HG03442 (cell line): ENCODE data around the gene DCLK1.
"Not testable (repeated sequence)": the region's sequence is repeated elsewhere in the genome, so short reads cannot be mapped to it uniquely, and the experiment has no call there.

Experiments
- ATAC-seq: cut with Tn5 transposase; IDR thresholded peaks from one replicate; pipeline ENCODE4 v1.9.1; 2021; ENCODE audit warnings: mild to moderate bottlenecking, moderate library complexity; ENCODE audit not compliant: unreplicated experiment

The DCLK1 gene

DNA sequence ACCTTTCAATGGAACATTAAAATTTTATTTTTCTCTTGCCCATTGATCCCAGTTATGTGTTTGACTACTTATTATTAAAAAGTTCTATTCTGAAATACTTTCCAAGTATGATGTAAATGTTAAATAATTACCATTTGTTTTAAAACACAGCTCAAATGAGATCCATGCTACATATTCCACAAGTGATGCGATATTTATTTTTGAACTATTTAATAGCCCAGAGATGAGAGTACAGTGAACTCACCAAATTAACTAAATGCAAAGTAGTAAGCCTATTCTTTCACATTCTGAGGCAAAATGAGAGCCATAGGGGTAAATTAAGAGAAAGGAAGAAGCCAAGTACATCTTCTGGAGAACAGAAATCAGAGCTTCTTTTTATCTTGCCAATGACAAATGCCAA is 1.2 kb upstream of the DCLK1 start:
- no peak for ATAC-seq

GRCh38 chr13:36131931-36132297 is 732 bp upstream of the DCLK1 start:
- ATAC-seq, result no peak

DNA sequence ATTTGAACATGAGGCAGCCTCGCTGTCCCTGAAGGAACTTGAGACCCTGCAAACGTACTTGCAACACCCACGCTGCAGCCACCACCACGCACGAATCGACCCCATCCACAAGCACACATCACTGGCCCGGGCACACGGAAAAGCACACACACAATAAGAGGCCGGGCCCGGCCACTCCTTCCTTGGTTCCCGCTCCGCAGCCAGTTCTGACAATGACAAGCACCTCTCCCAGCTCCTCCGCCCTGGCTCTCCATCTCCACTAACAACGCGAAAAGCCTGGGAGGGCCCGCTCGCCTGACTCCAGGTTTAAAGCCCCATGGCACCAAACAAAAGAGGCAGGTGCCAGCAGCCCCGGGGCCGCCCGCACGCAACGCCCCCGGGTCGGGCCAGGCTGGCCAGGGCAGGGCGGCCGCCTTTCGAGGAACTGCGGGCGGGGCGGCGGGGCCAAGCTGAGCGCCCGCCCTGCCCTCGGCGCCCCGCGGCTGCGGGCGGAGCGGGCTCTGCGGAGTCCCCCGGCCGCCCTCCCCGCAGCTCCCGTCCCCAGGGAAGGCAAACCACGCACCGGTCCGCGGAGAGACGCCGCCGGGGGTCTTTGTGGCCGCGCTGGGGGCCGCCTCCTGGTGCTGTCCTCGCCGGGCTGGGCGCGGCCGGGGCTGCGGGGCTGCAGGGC is 495 bp downstream of the DCLK1 start:
- ATAC-seq, result no peak

DNA sequence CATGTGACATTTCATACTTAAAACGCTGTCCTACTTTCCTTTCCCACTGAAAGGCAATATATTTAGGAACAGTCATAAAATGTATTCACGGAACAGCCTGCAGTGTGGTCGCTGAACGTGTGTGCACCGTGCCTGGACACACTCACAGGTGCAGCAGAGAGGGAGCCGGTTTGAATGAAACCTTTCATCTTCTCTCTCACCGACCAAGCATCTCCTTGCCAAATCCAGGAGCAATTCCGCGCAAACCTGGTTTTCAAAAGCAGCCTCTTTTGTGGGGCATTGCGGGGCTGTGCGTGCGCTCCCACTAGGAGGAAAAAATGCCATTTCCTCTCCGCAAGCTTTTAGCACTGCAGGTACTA is 1.0 kb downstream of the DCLK1 start:
- ATAC-seq, result no peak

GRCh38 chr13:36129539-36129938 is 1.6 kb downstream of the DCLK1 start:
- ATAC-seq, result no peak

- ATAC-seq, result no peak
These were observed 4.7 kb downstream of the DCLK1 start for GRCh38 chr13:36126491-36126890.

- ATAC-seq, result no peak
These were observed 5.3 kb downstream of the DCLK1 start for GRCh38 chr13:36125841-36126240.

DNA sequence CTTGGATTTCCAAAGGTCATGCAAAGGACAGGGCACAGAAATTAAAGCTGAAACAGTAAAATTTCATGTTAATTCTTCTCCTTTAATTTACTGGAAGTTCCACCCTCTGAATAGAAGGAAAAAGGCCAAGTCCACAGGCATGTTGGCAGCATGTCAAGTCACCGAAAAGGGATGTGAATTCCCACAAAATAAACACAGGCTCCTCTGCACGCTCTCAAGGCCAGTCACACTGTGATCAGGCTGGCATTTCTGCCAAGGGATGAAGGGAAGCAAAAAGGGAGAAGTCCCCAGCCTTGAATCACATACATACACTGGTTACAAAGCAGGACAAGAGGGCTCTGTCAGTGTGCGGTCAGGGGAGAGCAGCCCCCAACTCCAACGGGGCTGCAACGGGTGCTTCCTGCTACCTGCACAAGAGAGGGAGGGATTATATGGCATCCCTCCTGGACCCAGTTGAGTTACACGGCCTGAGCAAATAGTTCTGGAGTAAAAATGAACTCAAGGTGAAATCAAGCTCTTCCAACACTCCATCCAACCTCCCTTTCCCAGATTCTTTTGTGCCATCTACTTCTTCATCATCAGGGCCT is 6.9 kb downstream of the DCLK1 start:
- ATAC-seq, result no peak

DNA sequence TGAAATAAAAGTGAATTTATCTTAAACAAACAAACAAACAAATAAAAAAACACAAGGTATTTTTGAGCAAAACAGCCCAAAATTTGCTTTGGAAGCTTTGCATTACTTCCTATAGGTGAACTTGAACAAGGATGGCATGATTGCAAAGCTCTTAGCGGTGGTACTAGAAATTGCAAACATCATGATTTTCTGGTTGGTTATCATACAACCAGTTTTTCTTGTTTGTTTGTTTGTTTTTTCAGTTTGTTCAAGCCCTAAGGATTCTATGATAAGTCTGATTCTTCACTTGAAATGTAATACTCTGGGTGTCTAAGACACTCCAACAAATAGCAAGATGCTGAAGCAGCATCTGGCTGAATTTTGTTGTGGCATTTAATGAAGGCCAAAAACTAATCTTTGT is 15.9 kb downstream of the DCLK1 start:
- no peak for ATAC-seq

- no peak for ATAC-seq
These were observed 16.9 kb downstream of the DCLK1 start for GRCh38 chr13:36114233-36114632.

- ATAC-seq, result no peak
These were observed 22.2 kb downstream of the DCLK1 start for GRCh38 chr13:36108954-36109353.

DNA sequence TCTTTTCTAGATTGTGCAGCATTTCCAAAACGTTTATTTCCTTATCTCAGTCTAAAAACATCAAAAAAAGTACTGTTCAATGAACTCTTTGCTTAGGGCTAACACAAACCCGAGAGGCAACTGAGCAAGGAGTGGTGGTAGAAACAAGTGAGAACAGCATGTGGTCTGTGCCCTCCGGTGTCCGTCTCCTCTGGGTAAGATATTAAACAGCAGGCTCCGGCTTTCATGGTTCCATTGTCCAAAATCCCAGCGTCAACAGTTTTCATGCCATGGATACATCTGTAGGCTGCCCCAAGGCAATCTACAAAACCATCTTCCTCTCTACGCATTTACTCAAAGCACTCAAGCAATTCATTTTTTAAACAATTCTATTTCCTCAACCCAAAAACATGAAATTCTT is 22.8 kb downstream of the DCLK1 start:
- no peak for ATAC-seq

GRCh38 chr13:36107521-36107920 is 23.7 kb downstream of the DCLK1 start:
- no peak for ATAC-seq

GRCh38 chr13:36105726-36106125 is 25.5 kb downstream of the DCLK1 start:
- no peak for ATAC-seq

DNA sequence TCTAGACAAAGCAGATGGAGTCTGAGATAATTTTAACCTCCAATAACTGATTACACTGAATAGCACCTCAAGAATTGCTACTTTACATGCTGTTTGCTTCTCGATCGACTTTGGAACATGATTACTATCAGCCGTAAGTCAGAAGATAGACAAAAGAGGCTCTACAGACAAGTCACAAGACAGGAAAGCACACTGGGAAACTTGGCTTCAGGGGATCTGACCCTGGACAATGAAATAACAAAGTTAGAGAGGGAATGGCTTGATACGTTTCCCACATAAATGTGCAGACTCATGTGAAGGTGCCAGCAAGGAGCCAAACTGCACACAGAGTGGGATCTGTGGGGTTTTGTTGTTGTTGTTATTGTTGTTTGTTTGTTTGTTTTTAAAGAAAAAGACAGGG is 28.5 kb downstream of the DCLK1 start:
- ATAC-seq, result no peak

DNA sequence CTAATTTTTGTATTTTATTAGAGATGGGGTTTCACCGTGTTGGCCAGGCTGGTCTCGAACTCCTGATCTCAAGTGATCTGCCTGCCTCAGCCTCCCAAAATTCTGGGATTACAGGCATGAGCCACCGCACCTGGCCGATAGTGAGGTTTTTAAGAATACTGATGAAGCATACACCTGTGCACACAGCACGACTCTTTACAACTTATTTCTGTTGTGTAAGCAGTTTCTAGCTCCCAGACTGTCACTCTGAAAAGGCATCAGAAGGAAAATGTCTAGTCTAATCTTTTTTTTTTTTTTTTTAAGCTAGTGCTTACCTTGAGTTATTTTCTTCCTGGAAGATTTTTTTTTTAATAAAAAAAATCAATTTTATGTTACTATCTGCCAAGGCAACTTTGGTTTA is 29.3 kb downstream of the DCLK1 start:
- not testable (repeated sequence) for ATAC-seq

GRCh38 chr13:36101157-36101556 is 30.0 kb downstream of the DCLK1 start:
- ATAC-seq, result no peak

- ATAC-seq, result no peak
These were observed 33.1 kb downstream of the DCLK1 start for GRCh38 chr13:36098080-36098479.

DNA sequence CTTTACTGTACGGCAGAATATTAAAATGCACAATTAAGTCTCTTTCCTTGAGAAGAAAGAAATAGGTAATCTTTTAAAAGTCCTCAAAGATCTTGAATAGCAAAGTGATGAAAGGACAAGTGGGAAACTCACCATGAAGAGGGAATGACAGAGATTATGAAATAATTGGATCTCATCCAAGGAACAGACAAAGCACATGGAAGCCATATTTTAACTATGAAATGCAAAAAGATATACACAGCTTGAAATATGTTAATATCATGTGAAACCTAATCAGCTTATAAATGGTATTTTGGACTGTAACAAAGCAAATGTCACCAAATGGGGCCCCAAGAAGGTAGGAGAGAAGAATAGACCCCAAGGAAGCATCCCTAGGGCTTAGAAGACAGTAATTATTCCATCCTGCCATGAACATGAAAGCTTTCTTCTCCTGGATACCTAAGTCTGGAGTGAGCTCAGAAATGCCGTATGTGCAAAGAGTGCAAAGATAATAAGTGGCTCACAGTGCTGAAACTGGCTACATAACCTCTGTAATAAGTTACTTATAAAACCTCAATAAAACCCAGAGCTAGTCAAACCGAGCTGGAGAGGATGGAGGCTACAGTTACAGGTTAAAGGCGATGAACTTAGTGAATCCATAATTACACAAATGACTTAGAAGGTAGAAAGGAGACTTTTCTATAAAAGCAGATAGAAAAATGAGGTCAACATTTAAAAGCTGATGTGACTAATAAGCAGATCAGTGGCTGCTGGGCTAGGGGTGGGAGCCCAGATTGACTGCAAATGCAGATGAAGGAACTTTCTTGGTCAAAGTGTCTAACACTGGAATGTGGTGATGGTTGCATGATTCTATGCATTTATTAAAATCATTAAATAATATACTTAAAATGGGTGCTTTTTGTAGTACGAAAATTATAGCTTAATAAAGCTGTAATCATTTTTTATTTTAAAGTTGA is 34.4 kb downstream of the DCLK1 start:
- ATAC-seq, result no peak

- ATAC-seq, result no peak
These were observed 36.7 kb downstream of the DCLK1 start for GRCh38 chr13:36094478-36094877.

GRCh38 chr13:36090592-36090991 is 40.6 kb downstream of the DCLK1 start:
- no peak for ATAC-seq

GRCh38 chr13:36089130-36089647 is 42.0 kb downstream of the DCLK1 start:
- ATAC-seq, result no peak
